Breast epithelium (tissue), 3 donors: ENCODE data around the gene GSDMA.

Experiments
- CTCF ChIP-seq, 3 donors: fragments of 450-650 bp; IDR thresholded peaks; one replicate each; pipeline ENCODE4 v1.5.1; 2016 to 2017; ENCODE audit warnings: antibody characterized with exemption in 3 of 3, mild to moderate bottlenecking in 3 of 3, moderate library complexity in 3 of 3
- POLR2AphosphoS5 ChIP-seq, 3 donors: sonication (generic); formaldehyde crosslinking; IDR thresholded peaks; one replicate each; pipeline ENCODE4 v1.6.1; 2017; ENCODE audit warnings: antibody characterized with exemption in 3 of 3

- TF ChIP-seq CTCF (IDR thresholded peaks at IDR 0.05): no peak
- no peak for TF ChIP-seq POLR2AphosphoS5 (IDR thresholded peaks at IDR 0.05)
Measured at GRCh38 chr17:39922006-39922405, 40.8 kb upstream of the GSDMA start.
